Lower lobe of right lung (tissue), 2 donors: Measurements from ENCODE around the gene SSC4D. TPM values are rescaled to one million over a fixed set of nuclear protein-coding genes. Genes with fewer than 3 reads are reported as not detected.
"Not testable (repeated sequence)": the region's sequence is repeated elsewhere in the genome, so short reads cannot be mapped to it uniquely, and the experiment has no call there.

Experiments
- ATAC-seq, 2 donors: fragments of 200-7000 bp; cut with Tn5 transposase; one replicate each; pipeline ENCODE4 v1.9.1; 2020 to 2022; ENCODE audit warnings: mild to moderate bottlenecking in 2 of 2, moderate library complexity in 2 of 2
- DNase-seq: peaks from one replicate; pipeline ENCODE4 v3.0.0-alpha.2; 2020
- H3K27ac ChIP-seq: fragments of 200-600 bp; one replicate; pipeline ENCODE4 v1.8.0; 2022
- H3K27me3 ChIP-seq: fragments of 200-600 bp; one replicate; pipeline ENCODE4 v1.8.0; 2022; ENCODE audit warnings: low read depth
- H3K36me3 ChIP-seq: fragments of 200-600 bp; one replicate; pipeline ENCODE4 v1.8.0; 2022; ENCODE audit warnings: mild to moderate bottlenecking
- H3K4me1 ChIP-seq: fragments of 200-600 bp; one replicate; pipeline ENCODE4 v1.8.0; 2022
- H3K4me3 ChIP-seq: fragments of 200-600 bp; one replicate; pipeline ENCODE4 v1.8.0; 2022; ENCODE audit warnings: mild to moderate bottlenecking
- H3K9me3 ChIP-seq: fragments of 200-600 bp; one replicate; pipeline ENCODE4 v1.8.0; 2022
- intact Hi-C: fragments of 100-400 bp; cut with DNase I; formaldehyde crosslinking; loops from one replicate; pipeline ENCODE4 v1.11.0; 2022
- total RNA-seq: library from RNA; stranded (reverse); fragmentation: NEBNext Ultra II Directional; extraction: Animal tissue kit (Norgen Biotek cat#: 25700); gene quantifications from one replicate; pipeline ENCODE4 v1.2.1, GENCODE V29; 2021
- TF ChIP-seq, protein P1 (sequence below): fragments of 200-600 bp; IDR thresholded peaks from one replicate; pipeline ENCODE4 v1.8.0; 2022; ENCODE audit warnings: antibody characterized with exemption, mild to moderate bottlenecking
- donor health status: DM: no; HTN: yes; CAD: no; lungs with severe emphysema.

Gene SSC4D
- total RNA-seq, 1 donor from 2014 or later: 1.7 TPM

GRCh38 chr7:76395965-76396726 lies 13.4 kb downstream of the SSC4D start:
- Histone ChIP-seq H3K4me1 (peaks cover 21% of the 10 kb centered on the region), H3K36me3 (no peaks in the 10 kb centered on the region), H3K27ac (no peak overlapping the region), H3K9me3 (no peaks in the 10 kb centered on the region), H3K4me3 (no peak overlapping the region), H3K27me3 (no peaks in the 10 kb centered on the region)
- intact Hi-C loops: no loop called here
- DNase-seq: no peak
- no peak for ATAC-seq
- TF ChIP-seq, protein P1, sequence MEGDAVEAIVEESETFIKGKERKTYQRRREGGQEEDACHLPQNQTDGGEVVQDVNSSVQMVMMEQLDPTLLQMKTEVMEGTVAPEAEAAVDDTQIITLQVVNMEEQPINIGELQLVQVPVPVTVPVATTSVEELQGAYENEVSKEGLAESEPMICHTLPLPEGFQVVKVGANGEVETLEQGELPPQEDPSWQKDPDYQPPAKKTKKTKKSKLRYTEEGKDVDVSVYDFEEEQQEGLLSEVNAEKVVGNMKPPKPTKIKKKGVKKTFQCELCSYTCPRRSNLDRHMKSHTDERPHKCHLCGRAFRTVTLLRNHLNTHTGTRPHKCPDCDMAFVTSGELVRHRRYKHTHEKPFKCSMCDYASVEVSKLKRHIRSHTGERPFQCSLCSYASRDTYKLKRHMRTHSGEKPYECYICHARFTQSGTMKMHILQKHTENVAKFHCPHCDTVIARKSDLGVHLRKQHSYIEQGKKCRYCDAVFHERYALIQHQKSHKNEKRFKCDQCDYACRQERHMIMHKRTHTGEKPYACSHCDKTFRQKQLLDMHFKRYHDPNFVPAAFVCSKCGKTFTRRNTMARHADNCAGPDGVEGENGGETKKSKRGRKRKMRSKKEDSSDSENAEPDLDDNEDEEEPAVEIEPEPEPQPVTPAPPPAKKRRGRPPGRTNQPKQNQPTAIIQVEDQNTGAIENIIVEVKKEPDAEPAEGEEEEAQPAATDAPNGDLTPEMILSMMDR: no peak

DNA sequence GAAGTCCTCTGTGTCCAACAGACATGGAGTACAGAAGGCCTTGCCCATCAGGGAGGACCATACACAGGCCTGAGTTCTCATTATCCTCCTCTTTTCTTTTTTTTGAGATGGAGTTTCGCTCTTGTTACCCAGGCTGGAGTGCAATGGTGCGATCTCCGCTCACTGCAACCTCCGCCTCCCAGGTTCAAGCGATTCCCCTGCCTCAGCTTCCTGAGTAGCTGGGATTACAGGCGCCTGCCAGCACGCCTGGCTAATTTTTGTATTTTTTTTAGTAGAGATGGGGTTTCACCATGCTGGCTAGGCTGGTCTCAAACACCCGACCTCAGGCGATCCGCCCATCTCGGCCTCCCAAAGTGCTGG lies 13.9 kb downstream of the SSC4D start:
- H3K9me3 ChIP-seq, ATAC-seq, H3K4me3 ChIP-seq, H3K27me3 ChIP-seq, intact Hi-C loops, H3K36me3 ChIP-seq, DNase-seq, H3K27ac ChIP-seq: not testable (repeated sequence)
- peaks cover 21% of the 10 kb centered on the region for H3K4me1 ChIP-seq

GRCh38 chr7:76394957-76395356 lies 14.5 kb downstream of the SSC4D start:
- DNase-seq: no peak

DNA sequence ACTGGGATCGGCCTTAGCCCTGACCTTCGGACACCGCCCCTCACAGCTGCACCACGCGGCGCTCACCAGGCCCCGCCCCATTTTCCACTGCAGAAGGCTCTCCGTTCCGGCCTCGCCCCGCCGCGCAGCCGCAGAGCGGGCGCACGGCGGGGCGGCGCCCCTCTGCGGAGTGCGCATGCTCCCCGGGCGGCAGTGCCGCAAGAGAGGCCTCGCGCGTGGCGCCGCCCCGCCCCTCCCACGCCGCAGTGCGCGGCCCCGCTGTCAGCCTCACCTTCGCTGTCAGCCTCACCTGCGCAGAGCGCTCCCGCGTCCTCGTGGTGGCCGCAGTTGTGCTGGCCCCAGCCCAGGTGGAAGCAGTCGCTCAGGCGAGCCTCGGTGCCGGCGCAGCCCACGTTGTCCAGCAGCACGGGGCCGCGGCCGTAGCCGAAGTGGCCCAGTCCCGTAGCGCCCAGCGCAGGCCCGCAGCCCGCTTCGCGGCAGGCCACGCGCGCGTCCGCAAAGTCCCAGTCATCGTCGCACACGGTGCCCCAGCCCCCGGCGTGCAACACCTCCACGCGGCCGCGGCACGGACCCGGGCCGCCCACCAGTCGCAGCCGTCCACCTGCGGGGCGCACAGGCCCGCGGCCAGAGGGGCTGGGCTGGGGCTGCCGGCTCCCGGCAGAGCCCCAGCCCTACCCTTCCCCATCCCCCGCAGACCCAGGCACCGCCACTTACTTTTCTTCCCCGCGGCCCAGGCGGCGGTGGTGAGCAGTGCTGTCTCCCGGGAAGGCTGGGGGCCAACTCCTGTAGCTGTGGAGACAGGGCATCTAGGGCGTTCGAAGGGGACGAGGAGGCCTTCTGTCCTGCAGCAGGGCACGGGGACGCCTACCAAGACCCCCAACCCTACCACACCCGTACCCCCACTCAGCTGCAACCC lies 16.1 kb downstream of the SSC4D start:
- intact Hi-C loops: no loop called here
- TF ChIP-seq, protein P1: no peak
- H3K27ac ChIP-seq: peak overlapping the region; percentile 92

More at GRCh38 chr7:76394957-76395356, 14.5 kb downstream of the SSC4D start:
- Histone ChIP-seq H3K27me3 (no peaks in the 10 kb centered on the region), H3K27ac (no peak overlapping the region), H3K36me3 (no peaks in the 10 kb centered on the region), H3K4me3 (no peak overlapping the region), H3K9me3 (no peaks in the 10 kb centered on the region), H3K4me1 (peaks cover 21% of the 10 kb centered on the region)
- TF ChIP-seq, protein P1: no peak
- ATAC-seq: no peak
- intact Hi-C loops: no loop called here

DNA sequence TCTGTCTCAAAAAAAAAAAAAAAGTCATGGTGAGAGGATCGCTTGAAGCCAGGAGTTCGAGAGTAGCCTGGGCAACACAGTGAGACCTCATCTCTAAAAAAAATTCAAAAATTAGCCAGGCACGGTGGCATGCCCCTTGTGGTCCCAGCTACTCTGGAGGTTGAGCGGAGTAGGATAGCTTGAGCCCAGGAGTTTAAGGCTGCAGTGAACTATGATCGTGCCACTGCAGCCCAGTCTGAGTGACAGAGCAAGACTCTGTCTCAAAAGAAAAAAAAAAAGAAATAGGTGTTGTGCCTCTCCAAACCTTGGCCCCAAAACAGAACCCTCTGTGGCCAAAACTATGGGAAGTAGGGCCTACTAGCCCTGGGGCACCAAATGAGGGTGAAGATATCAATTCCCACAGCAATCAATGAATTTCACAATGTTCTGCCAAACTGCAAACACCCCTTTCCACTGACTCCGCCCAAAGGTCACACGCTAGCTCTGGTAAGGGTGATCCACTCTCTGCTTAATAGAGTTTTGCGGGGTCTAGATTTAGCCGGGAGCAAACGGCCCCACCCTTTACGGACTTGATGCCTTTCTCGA lies 16.9 kb downstream of the SSC4D start:
- no peaks in the 10 kb centered on the region for H3K36me3 ChIP-seq

More for the DNA sequence above, 16.1 kb downstream of the SSC4D start:
- H3K4me3 ChIP-seq: peak overlapping the region; percentile 80
- no peaks in the 10 kb centered on the region for H3K9me3 ChIP-seq
- peaks cover 25% of the 10 kb centered on the region for H3K4me1 ChIP-seq
- DNase-seq (peak; percentile 97), ATAC-seq (peak; percentile 96 to 97)
- no peaks in the 10 kb centered on the region for H3K27me3 ChIP-seq
- H3K36me3 ChIP-seq: no peaks in the 10 kb centered on the region

More for the DNA sequence above, 16.9 kb downstream of the SSC4D start:
- Histone ChIP-seq H3K9me3 (no peaks in the 10 kb centered on the region), H3K4me1 (peaks cover 21% of the 10 kb centered on the region), H3K4me3 (peak overlapping the region; percentile 80), H3K27ac (peak overlapping the region; percentile 92), H3K27me3 (no peaks in the 10 kb centered on the region)
- ATAC-seq (no peak), DNase-seq (no peak)
- intact Hi-C loops: no loop called here
- TF ChIP-seq, protein P1: no peak
